H9 (cell line): ENCODE data around the gene ERN1. TPM values are rescaled to one million over a fixed set of nuclear protein-coding genes. Genes with fewer than 3 reads are reported as not detected.

ENCODE experiments used
- DNase-seq: peaks from one replicate; pipeline ENCODE4 v3.0.0-alpha.2; 2017
- H2AFZ ChIP-seq: one replicate; pipeline ENCODE4 v1.6.1; 2013; ENCODE audit warnings: mild to moderate bottlenecking, low read length, control low read depth, moderate library complexity
- H2AK5ac ChIP-seq: 2 replicates; pipeline ENCODE4 v1.6.1; 2013; ENCODE audit warnings: low read length, control low read depth, mixed read lengths; ENCODE audit not compliant: insufficient read length
- H2BK120ac ChIP-seq: one replicate; pipeline ENCODE4 v1.6.1; 2013; ENCODE audit warnings: low read depth, mild to moderate bottlenecking, low read length, control low read depth, inconsistent platforms; ENCODE audit not compliant: poor library complexity, severe bottlenecking
- H2BK12ac ChIP-seq: 2 replicates; pipeline ENCODE4 v1.6.1; 2013; ENCODE audit warnings: low read length, control low read depth, mixed read lengths, low read depth; ENCODE audit not compliant: insufficient read length
- H2BK15ac ChIP-seq: 2 replicates; pipeline ENCODE4 v1.6.1; 2013; ENCODE audit warnings: low read depth, low read length, control low read depth
- H2BK20ac ChIP-seq: one replicate; pipeline ENCODE4 v1.6.1; 2013; ENCODE audit warnings: low read depth, mild to moderate bottlenecking, low read length, control low read depth, inconsistent platforms; ENCODE audit not compliant: poor library complexity, severe bottlenecking
- H2BK5ac ChIP-seq: 2 replicates; pipeline ENCODE4 v1.6.1; 2013; ENCODE audit warnings: low read length, control low read depth, mixed read lengths; ENCODE audit not compliant: insufficient read length
- H3K14ac ChIP-seq: 2 replicates; pipeline ENCODE4 v1.6.1; 2013; ENCODE audit warnings: low read length, control low read depth; ENCODE audit not compliant: insufficient read depth
- H3K18ac ChIP-seq: 2 replicates; pipeline ENCODE4 v1.6.1; 2013; ENCODE audit warnings: low read depth, mild to moderate bottlenecking, mixed read lengths, low read length, control low read depth; ENCODE audit not compliant: insufficient read length
- H3K23ac ChIP-seq: 2 replicates; pipeline ENCODE4 v1.6.1; 2013; ENCODE audit warnings: low read length, control low read depth, mixed read lengths, low read depth; ENCODE audit not compliant: insufficient read length
- H3K23me2 ChIP-seq: 2 replicates; pipeline ENCODE4 v1.6.1; 2013; ENCODE audit warnings: low read depth, mild to moderate bottlenecking, mixed read lengths, low read length, control low read depth; ENCODE audit not compliant: insufficient read length, poor library complexity, severe bottlenecking
- H3K27ac ChIP-seq: 2 replicates; pipeline ENCODE4 v1.5.1; 2013; ENCODE audit warnings: low read length, control low read depth, mixed read lengths, low read depth; ENCODE audit not compliant: insufficient read length
- H3K27me3 ChIP-seq: 2 replicates; pipeline ENCODE4 v1.6.1; 2013; ENCODE audit warnings: low read length, control low read depth, inconsistent platforms; ENCODE audit not compliant: insufficient read depth
- H3K4ac ChIP-seq: 2 replicates; pipeline ENCODE4 v1.6.1; 2013; ENCODE audit warnings: low read depth, mild to moderate bottlenecking, control low read depth, inconsistent platforms, low read length, moderate library complexity
- H3K4me1 ChIP-seq: 2 replicates; pipeline ENCODE4 v1.6.1; 2013; ENCODE audit warnings: low read length, control low read depth, inconsistent platforms; ENCODE audit not compliant: insufficient read depth
- H3K4me2 ChIP-seq: 2 replicates; pipeline ENCODE4 v1.6.1; 2013; ENCODE audit warnings: low read length, control low read depth, mixed read lengths; ENCODE audit not compliant: insufficient read length, insufficient read depth
- H3K56ac ChIP-seq: 2 replicates; pipeline ENCODE4 v1.6.1; 2013; ENCODE audit warnings: low read depth, mild to moderate bottlenecking, mixed read lengths, low read length, control low read depth; ENCODE audit not compliant: insufficient read length
- H3K79me1 ChIP-seq: 2 replicates; pipeline ENCODE4 v1.6.1; 2013; ENCODE audit warnings: low read depth, mild to moderate bottlenecking, moderate library complexity, low read length, control low read depth, inconsistent platforms; ENCODE audit not compliant: insufficient read depth, poor library complexity, severe bottlenecking
- H3K79me2 ChIP-seq: 2 replicates; pipeline ENCODE4 v1.6.1; 2013; ENCODE audit warnings: low read length, control low read depth, inconsistent platforms; ENCODE audit not compliant: insufficient read depth
- H3K9ac ChIP-seq: 2 replicates; pipeline ENCODE4 v1.6.1; 2013; ENCODE audit warnings: low read length, control low read depth, mixed read lengths; ENCODE audit not compliant: insufficient read length; ENCODE audit errors: extremely low read depth
- H3K9me3 ChIP-seq: one replicate; pipeline ENCODE4 v1.6.1; 2013; ENCODE audit warnings: low read depth, low read length, inconsistent platforms; ENCODE audit not compliant: control insufficient read depth
- H3T11ph ChIP-seq: one replicate; pipeline ENCODE4 v1.6.1; 2013; ENCODE audit warnings: mild to moderate bottlenecking, low read length, control low read depth, inconsistent platforms
- H4K20me1 ChIP-seq: one replicate; pipeline ENCODE4 v1.6.1; 2013; ENCODE audit not compliant: control insufficient read depth, insufficient read length, insufficient read depth
- H4K5ac ChIP-seq: 2 replicates; pipeline ENCODE4 v1.6.1; 2013; ENCODE audit warnings: low read depth, mild to moderate bottlenecking, mixed read lengths, low read length, control low read depth; ENCODE audit not compliant: insufficient read length
- H4K8ac ChIP-seq: replicated peaks from 2 replicates; pipeline ENCODE4 v1.6.1; 2013; ENCODE audit warnings: low read length, control low read depth, mixed read lengths, low read depth; ENCODE audit not compliant: insufficient read length
- H4K91ac ChIP-seq: 2 replicates; pipeline ENCODE4 v1.6.1; 2013; ENCODE audit warnings: low read depth, mild to moderate bottlenecking, moderate library complexity, mixed read lengths, low read length, control low read depth; ENCODE audit not compliant: insufficient read length
- H3K27ac Mint-ChIP-seq, 3 experiments: 2 replicates in 2 of 3; 3 replicates in 1 of 3; pipeline ENCODE4 v1.8.0; 2020 to 2021; ENCODE audit warnings: mixed read lengths in 3 of 3, mild to moderate bottlenecking in 1 of 3, moderate library complexity in 1 of 3
- H3K27me3 Mint-ChIP-seq: 2 replicates; pipeline ENCODE4 v1.8.0; 2021; ENCODE audit warnings: low read depth, mild to moderate bottlenecking, moderate library complexity, mixed read lengths
- H3K36me3 Mint-ChIP-seq, 3 experiments: 2 replicates in 2 of 3; 3 replicates in 1 of 3; pipeline ENCODE4 v1.8.0; 2020 to 2021; ENCODE audit warnings: low read depth in 3 of 3, mixed read lengths in 3 of 3; ENCODE audit not compliant: insufficient read depth in 1 of 3
- H3K4me1 Mint-ChIP-seq, 2 experiments: 2 replicates each; pipeline ENCODE4 v1.8.0; 2020; ENCODE audit warnings: mixed read lengths in 2 of 2
- H3K4me3 Mint-ChIP-seq, 2 experiments: 2 replicates in 1 of 2; 3 replicates in 1 of 2; pipeline ENCODE4 v1.8.0; 2020 to 2021; ENCODE audit warnings: mild to moderate bottlenecking in 2 of 2, mixed read lengths in 2 of 2, moderate library complexity in 1 of 2
- H3K9me3 Mint-ChIP-seq, 2 experiments: 2 replicates in 1 of 2; 3 replicates in 1 of 2; pipeline ENCODE4 v1.8.0; 2020; ENCODE audit warnings: mild to moderate bottlenecking in 2 of 2, mixed read lengths in 2 of 2, moderate library complexity in 1 of 2
- CTCF ChIP-seq: fragments of 200-600 bp; sonication (generic); conservative IDR thresholded peaks from 3 replicates; pipeline ENCODE4 v1.8.0; 2021; ENCODE audit warnings: antibody characterized with exemption, mild to moderate bottlenecking
- WGBS: extraction: QIAGEN DNeasy Blood & Tissue Kit; methylation state at CpG from one replicate; pipeline ENCODE4 v1.1.7; 2013; ENCODE audit warnings: missing lambda C conversion rate, low lambda C conversion rate, mixed read lengths; ENCODE audit not compliant: insufficient read length; ENCODE audit errors: extremely low coverage; 5-methylcytosine and 5-hydroxymethylcytosine counted together
- total RNA-seq: library from RNA; stranded (reverse); gene quantifications from 2 replicates; pipeline ENCODE4 v1.2.1, GENCODE V29; 2021

The ERN1 gene
- total RNA-seq, 1 experiment from 2014 or later: 5.0 TPM

DNA sequence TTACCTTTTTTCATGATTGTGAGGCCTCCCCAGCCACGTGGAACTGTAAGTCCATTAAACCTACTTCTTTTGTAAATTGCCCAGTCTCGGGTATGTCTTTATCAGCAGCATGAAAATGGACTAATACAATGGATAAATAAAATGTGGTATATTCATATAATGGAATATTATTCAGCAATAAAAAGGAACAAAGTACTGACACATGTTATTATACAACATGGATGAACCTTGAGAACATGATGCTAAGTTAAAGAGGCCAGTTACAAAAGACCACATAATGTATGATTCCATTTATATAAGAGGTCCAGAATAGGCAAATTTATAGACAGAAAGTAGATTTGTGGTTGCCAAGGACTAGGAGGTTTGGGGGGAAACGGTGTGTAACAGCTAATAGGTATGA, 5.3 kb downstream of the ERN1 start:
- H3K27ac Mint-ChIP-seq: no peak overlapping the region
- Histone ChIP-seq H3K4me1 (0 out of 2 replicates have a peak, but pooled peaks cover 3% of the 10 kb centered on the region), H3K79me1 (no peaks in the 10 kb centered on the region), H2BK5ac (no peak overlapping the region), H2AFZ (no peak overlapping the region), H3T11ph (no peak overlapping the region), H3K23ac (no peak overlapping the region), H3K4ac (no peak overlapping the region), H2BK15ac (no peak overlapping the region), H3K4me2 (no peak overlapping the region), H2BK20ac (no peak overlapping the region), H3K79me2 (no peaks in the 10 kb centered on the region), H3K23me2 (no peaks in the 10 kb centered on the region), H3K27ac (no peak overlapping the region), H3K14ac (no peak overlapping the region), H2BK12ac (no peak overlapping the region), H3K56ac (no peak overlapping the region), H2AK5ac (no peak overlapping the region), H3K9me3 (no peaks in the 10 kb centered on the region), H3K27me3 (no peaks in the 10 kb centered on the region), H2BK120ac (no peak overlapping the region), H4K91ac (no peak overlapping the region), H4K5ac (no peak overlapping the region), H3K18ac (no peak overlapping the region), H3K9ac (no peak overlapping the region), H4K20me1 (no peaks in the 10 kb centered on the region), H4K8ac (no peak overlapping the region)
- no peak for TF ChIP-seq CTCF
- WGBS: no CpG with 5 or more reads among the region's 3 CpGs
- H3K4me1 Mint-ChIP-seq: peaks cover 5 to 8% of the 10 kb centered on the region in 2 experiments
- no peaks in the 10 kb centered on the region for H3K36me3 Mint-ChIP-seq
- no peak for DNase-seq
- H3K4me3 Mint-ChIP-seq: no peak overlapping the region
- no peaks in the 10 kb centered on the region for H3K9me3 Mint-ChIP-seq
- peaks cover 12% of the 10 kb centered on the region for H3K27me3 Mint-ChIP-seq
